H1 (cell line): ENCODE measurements around the gene CLDN9. TPM values are rescaled to one million over a fixed set of nuclear protein-coding genes. Genes with fewer than 3 reads are reported as not detected.

Experiments
- ASH2L ChIP-seq: fragments of 200-600, 300-600 bp; sonication (generic); IDR thresholded peaks from one replicate; pipeline ENCODE4 v1.7.1; 2017; ENCODE audit warnings: low read length
- CEBPB ChIP-seq: IDR thresholded peaks from 2 replicates; pipeline ENCODE4 v1.6.1; 2012; ENCODE audit warnings: low read depth, low read length
- CHD2 ChIP-seq: IDR thresholded peaks from 2 replicates; pipeline ENCODE4 v1.6.1; 2012; ENCODE audit warnings: low read length, improper control_type of control experiment
- CTCF ChIP-seq, 3 experiments: IDR thresholded peaks; 1 replicate in 2 of 3; 2 replicates in 1 of 3; pipeline versions ENCODE4 v1.5.1 to v1.6.1; 2011; ENCODE audit warnings: low read length in 3 of 3, mild to moderate bottlenecking in 3 of 3, inconsistent platforms in 2 of 3, low read depth in 1 of 3, moderate library complexity in 1 of 3; ENCODE audit not compliant: insufficient read depth in 1 of 3; ENCODE audit errors: control extremely low read depth in 1 of 3
- EP300 ChIP-seq, 2 experiments: IDR thresholded peaks; 1 replicate in 1 of 2; 2 replicates in 1 of 2; pipeline ENCODE4 v1.6.1; 2011 to 2012; ENCODE audit warnings: low read depth in 2 of 2, low read length in 2 of 2, mild to moderate bottlenecking in 2 of 2, borderline replicate concordance in 1 of 2, inconsistent platforms in 1 of 2, moderate library complexity in 1 of 2
- FOSL1 ChIP-seq: IDR thresholded peaks from 2 replicates; pipeline ENCODE4 v1.6.1; 2011; ENCODE audit warnings: mild to moderate bottlenecking, low read depth, low read length, moderate library complexity; ENCODE audit not compliant: insufficient read depth
- KDM4A ChIP-seq: IDR thresholded peaks from one replicate; pipeline ENCODE4 v1.7.1; 2012; ENCODE audit warnings: low read depth, mild to moderate bottlenecking, moderate library complexity, low read length, inconsistent platforms; ENCODE audit not compliant: severe bottlenecking
- MAFK ChIP-seq: IDR thresholded peaks from 2 replicates; pipeline ENCODE4 v1.6.1; 2012; ENCODE audit warnings: low read depth, mild to moderate bottlenecking, improper control_type of control experiment, low read length
- NANOG ChIP-seq: IDR thresholded peaks from 2 replicates; pipeline ENCODE4 v1.6.1; 2011; ENCODE audit warnings: low read length, low read depth, mild to moderate bottlenecking, inconsistent platforms; ENCODE audit not compliant: insufficient read depth, poor library complexity, severe bottlenecking
- NRF1 ChIP-seq: IDR thresholded peaks from 2 replicates; pipeline ENCODE4 v1.6.1; 2011; ENCODE audit warnings: mild to moderate bottlenecking, low read depth, low read length, improper control_type of control experiment
- POLR2A ChIP-seq, 2 experiments: IDR thresholded peaks; 1 replicate in 1 of 2; 2 replicates in 1 of 2; pipeline ENCODE4 v1.6.1; 2011; ENCODE audit warnings: low read depth in 2 of 2, low read length in 2 of 2, mild to moderate bottlenecking in 2 of 2; ENCODE audit errors: control extremely low read depth in 1 of 2
- POLR2AphosphoS5 ChIP-seq: IDR thresholded peaks from 2 replicates; pipeline ENCODE4 v1.6.1; 2011; ENCODE audit warnings: low read depth, low read length
- RAD21 ChIP-seq, 2 experiments: IDR thresholded peaks in 1 of 2; conservative IDR thresholded peaks in 1 of 2; 2 replicates each; pipeline ENCODE4 v1.6.1; 2011; ENCODE audit warnings: low read depth in 2 of 2, low read length in 2 of 2, improper control_type of control experiment in 1 of 2, inconsistent platforms in 1 of 2, mild to moderate bottlenecking in 1 of 2, moderate library complexity in 1 of 2
- RBBP5 ChIP-seq: IDR thresholded peaks from 2 replicates; pipeline ENCODE4 v1.7.1; 2012; ENCODE audit warnings: low read depth, mild to moderate bottlenecking, inconsistent platforms, low read length, moderate library complexity, borderline replicate concordance
- SIN3A ChIP-seq, 2 experiments: IDR thresholded peaks in 1 of 2; conservative IDR thresholded peaks in 1 of 2; 2 replicates each; pipeline ENCODE4 v1.6.1; 2011 to 2012; ENCODE audit warnings: low read length in 2 of 2, improper control_type of control experiment in 1 of 2, low read depth in 1 of 2, mild to moderate bottlenecking in 1 of 2
- SP1 ChIP-seq: IDR thresholded peaks from 2 replicates; pipeline ENCODE4 v1.6.1; 2011; ENCODE audit warnings: low read depth, low read length
- SP4 ChIP-seq: IDR thresholded peaks from 2 replicates; pipeline ENCODE4 v1.6.1; 2012; ENCODE audit warnings: low read length, inconsistent platforms
- SUZ12 ChIP-seq: fragments of 200-600 bp; sonication (generic); IDR thresholded peaks from 2 replicates; pipeline ENCODE4 v1.6.1; 2012; ENCODE audit warnings: mild to moderate bottlenecking, inconsistent platforms, low read length, moderate library complexity, mixed read lengths
- TAF1 ChIP-seq: IDR thresholded peaks from 2 replicates; pipeline ENCODE4 v1.6.1; 2011; ENCODE audit warnings: mild to moderate bottlenecking, low read depth, low read length
- TBP ChIP-seq: IDR thresholded peaks from 2 replicates; pipeline ENCODE4 v1.6.1; 2011; ENCODE audit warnings: low read depth, low read length, improper control_type of control experiment
- TCF12 ChIP-seq: IDR thresholded peaks from 2 replicates; pipeline ENCODE4 v1.6.1; 2011; ENCODE audit warnings: low read depth, mild to moderate bottlenecking, low read length
- TEAD4 ChIP-seq: IDR thresholded peaks from 2 replicates; pipeline ENCODE4 v1.6.1; 2012; ENCODE audit warnings: low read depth, low read length, inconsistent platforms, mixed read lengths
- YY1 ChIP-seq: IDR thresholded peaks from 2 replicates; pipeline ENCODE4 v1.6.1; 2011; ENCODE audit warnings: low read depth, mild to moderate bottlenecking, low read length
- polyA plus RNA-seq, 7 experiments: library from polyadenylated mRNA; depleted of rRNA in 3 of 7; stranded (reverse) in 5 of 7; unstranded in 2 of 7; fragments of >200 nt in 5 of 7; fragments of 200-250 nt in 2 of 7; gene quantifications; 1 replicate in 5 of 7; 2 replicates in 1 of 7; 4 replicates in 1 of 7; pipeline versions ENCODE4 v1.2.1 to v1.2.3, GENCODE V29; 2011 to 2013; ENCODE audit warnings: missing spikeins in 2 of 7, mixed read lengths in 2 of 7
- total RNA-seq: library from RNA; stranded (reverse); fragmentation: NEBNext Ultra II Directional; extraction: Animal tissue kit (Norgen Biotek cat#: 25700); gene quantifications from 2 replicates; pipeline ENCODE4 v1.2.1, GENCODE V29; 2021
- TF ChIP-seq, protein P1 (sequence below): IDR thresholded peaks from 2 replicates; pipeline ENCODE4 v1.6.1; 2012; ENCODE audit warnings: inconsistent platforms

The CLDN9 gene
- total and polyA plus RNA-seq, 2 of the 8 experiments (the other 6 are each of a cell fraction or from before 2014, with no cell fraction given): 0.60 to 0.89 TPM

DNA sequence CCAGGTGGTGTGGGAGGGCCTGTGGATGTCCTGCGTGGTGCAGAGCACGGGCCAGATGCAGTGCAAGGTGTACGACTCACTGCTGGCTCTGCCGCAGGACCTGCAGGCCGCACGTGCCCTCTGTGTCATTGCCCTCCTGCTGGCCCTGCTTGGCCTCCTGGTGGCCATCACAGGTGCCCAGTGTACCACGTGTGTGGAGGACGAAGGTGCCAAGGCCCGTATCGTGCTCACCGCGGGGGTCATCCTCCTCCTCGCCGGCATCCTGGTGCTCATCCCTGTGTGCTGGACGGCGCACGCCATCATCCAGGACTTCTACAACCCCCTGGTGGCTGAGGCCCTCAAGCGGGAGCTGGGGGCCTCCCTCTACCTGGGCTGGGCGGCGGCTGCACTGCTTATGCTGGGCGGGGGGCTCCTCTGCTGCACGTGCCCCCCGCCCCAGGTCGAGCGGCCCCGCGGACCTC, 798 bp downstream of the CLDN9 start (continued):
- TF ChIP-seq CTCF (IDR thresholded peaks at IDR 0.05; ENCODE audit: control extremely low read depth in 1 of 3, insufficient read depth in 1 of 3, low read depth in 1 of 3, low read length in 3 of 3) (peak in 2 of 3 experiments; percentile 2 to 13; a peak in 2 of 4 replicates), NANOG (no peak), CEBPB (no peak), KDM4A (no peak), EP300 (IDR thresholded peaks at IDR 0.05; ENCODE audit: borderline replicate concordance in 1 of 2, low read depth in 2 of 2, low read length in 2 of 2) (no peak), YY1 (no peak), RAD21 (IDR thresholded peaks at IDR 0.05 in 1 of 2, conservative IDR thresholded peaks at IDR 0.05 in 1 of 2; ENCODE audit: low read depth in 2 of 2, low read length in 2 of 2) (peak in 1 of 2 experiments; percentile 30; a peak in 1 of 4 replicates), ASH2L (no peak), NRF1 (no peak), TEAD4 (no peak), TBP (no peak), SIN3A (conservative IDR thresholded peaks at IDR 0.05 in 1 of 2, IDR thresholded peaks at IDR 0.05 in 1 of 2; ENCODE audit: low read depth in 1 of 2, low read length in 2 of 2) (no peak), SUZ12 (no peak), CHD2 (no peak), SP1 (no peak), SP4 (no peak), TCF12 (no peak), MAFK (no peak), TAF1 (no peak), POLR2AphosphoS5 (peak; percentile 79; the same call in 1 of the 2 replicates), RBBP5 (no peak), FOSL1 (no peak), POLR2A (IDR thresholded peaks at IDR 0.05; ENCODE audit: control extremely low read depth in 1 of 2, low read depth in 2 of 2, low read length in 2 of 2) (peak in 1 of 2 experiments; percentile 48; a peak in 1 of 3 replicates)
- TF ChIP-seq, protein P1, sequence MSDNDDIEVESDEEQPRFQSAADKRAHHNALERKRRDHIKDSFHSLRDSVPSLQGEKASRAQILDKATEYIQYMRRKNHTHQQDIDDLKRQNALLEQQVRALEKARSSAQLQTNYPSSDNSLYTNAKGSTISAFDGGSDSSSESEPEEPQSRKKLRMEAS: peak; percentile 49
